ENCODE results near the gene DDX42. TPM values are rescaled to one million over a fixed set of nuclear protein-coding genes. Genes with fewer than 3 reads are reported as not detected.

The DDX42 gene
- total and polyA plus RNA-seq, 9 of the 15 experiments (the other 6 are each of a cell fraction or from before 2014, with no cell fraction given), result 16.5 to 149 (median 87.6) TPM

DNA sequence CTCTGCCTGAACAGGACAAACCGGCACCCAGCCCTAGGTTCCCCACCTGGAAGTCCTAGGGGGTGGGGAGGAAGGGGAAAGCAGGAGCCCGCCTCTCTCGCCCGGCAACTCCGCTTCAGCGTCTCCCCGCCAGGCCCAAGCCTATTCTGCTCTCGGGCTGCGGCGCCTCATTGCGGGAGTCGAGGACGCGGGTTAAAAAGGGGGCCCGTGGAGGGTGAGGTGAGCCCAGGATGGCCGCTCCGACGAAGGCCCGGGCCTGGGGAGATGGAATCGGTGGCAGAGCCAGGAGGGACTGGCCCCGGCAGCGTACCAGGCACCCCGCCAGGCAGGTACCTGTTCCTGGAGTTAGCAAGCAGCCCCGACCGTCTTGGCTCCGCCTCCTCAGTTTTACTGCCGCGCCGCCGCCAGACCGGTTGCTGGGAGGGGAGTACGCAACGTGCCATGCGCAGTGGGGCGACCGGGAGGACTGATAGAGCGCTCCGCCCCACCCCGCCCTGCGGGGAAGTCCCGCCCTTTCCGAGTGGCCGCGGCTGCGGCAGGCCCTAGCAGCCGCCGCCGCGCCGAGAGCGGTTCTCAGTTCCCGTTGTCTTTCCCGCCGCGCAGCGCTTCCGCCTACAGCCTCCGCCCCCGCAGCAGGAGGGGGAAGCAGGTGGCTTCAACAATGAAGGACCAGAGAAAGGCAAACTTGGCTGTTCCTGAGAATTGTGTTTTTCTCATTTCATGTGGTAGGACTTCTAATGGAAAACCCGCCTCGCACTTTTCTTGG is 32.4 kb upstream of the DDX42 start, which contains the start of gene STRADA (continued):
- TF ChIP-seq, protein P1, sequence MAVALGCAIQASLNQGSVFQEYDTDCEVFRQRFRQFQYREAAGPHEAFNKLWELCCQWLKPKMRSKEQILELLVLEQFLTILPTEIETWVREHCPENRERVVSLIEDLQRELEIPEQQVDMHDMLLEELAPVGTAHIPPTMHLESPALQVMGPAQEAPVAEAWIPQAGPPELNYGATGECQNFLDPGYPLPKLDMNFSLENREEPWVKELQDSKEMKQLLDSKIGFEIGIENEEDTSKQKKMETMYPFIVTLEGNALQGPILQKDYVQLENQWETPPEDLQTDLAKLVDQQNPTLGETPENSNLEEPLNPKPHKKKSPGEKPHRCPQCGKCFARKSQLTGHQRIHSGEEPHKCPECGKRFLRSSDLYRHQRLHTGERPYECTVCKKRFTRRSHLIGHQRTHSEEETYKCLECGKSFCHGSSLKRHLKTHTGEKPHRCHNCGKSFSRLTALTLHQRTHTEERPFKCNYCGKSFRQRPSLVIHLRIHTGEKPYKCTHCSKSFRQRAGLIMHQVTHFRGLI (CRISPR knock-in tag; IDR thresholded peaks at IDR 0.05), result no peak
- TF ChIP-seq SRSF1 (IDR thresholded peaks at IDR 0.05; ENCODE audit: low read depth, low read length) (no peak), ZEB2 (IDR thresholded peaks at IDR 0.05) (peak; percentile 61; the same call in 1 of the 2 replicates), ZC3H4 (CRISPR knock-in tag; IDR thresholded peaks at IDR 0.05; ENCODE audit: borderline replicate concordance) (no peak), DIDO1 (tag; IDR thresholded peaks at IDR 0.05; ENCODE audit: low read depth) (peak; percentile 44; the same call in 1 of the 2 replicates), CTBP1 (IDR thresholded peaks at IDR 0.05; ENCODE audit: borderline replicate concordance) (peak; percentile 74)
- TF ChIP-seq, protein P2, sequence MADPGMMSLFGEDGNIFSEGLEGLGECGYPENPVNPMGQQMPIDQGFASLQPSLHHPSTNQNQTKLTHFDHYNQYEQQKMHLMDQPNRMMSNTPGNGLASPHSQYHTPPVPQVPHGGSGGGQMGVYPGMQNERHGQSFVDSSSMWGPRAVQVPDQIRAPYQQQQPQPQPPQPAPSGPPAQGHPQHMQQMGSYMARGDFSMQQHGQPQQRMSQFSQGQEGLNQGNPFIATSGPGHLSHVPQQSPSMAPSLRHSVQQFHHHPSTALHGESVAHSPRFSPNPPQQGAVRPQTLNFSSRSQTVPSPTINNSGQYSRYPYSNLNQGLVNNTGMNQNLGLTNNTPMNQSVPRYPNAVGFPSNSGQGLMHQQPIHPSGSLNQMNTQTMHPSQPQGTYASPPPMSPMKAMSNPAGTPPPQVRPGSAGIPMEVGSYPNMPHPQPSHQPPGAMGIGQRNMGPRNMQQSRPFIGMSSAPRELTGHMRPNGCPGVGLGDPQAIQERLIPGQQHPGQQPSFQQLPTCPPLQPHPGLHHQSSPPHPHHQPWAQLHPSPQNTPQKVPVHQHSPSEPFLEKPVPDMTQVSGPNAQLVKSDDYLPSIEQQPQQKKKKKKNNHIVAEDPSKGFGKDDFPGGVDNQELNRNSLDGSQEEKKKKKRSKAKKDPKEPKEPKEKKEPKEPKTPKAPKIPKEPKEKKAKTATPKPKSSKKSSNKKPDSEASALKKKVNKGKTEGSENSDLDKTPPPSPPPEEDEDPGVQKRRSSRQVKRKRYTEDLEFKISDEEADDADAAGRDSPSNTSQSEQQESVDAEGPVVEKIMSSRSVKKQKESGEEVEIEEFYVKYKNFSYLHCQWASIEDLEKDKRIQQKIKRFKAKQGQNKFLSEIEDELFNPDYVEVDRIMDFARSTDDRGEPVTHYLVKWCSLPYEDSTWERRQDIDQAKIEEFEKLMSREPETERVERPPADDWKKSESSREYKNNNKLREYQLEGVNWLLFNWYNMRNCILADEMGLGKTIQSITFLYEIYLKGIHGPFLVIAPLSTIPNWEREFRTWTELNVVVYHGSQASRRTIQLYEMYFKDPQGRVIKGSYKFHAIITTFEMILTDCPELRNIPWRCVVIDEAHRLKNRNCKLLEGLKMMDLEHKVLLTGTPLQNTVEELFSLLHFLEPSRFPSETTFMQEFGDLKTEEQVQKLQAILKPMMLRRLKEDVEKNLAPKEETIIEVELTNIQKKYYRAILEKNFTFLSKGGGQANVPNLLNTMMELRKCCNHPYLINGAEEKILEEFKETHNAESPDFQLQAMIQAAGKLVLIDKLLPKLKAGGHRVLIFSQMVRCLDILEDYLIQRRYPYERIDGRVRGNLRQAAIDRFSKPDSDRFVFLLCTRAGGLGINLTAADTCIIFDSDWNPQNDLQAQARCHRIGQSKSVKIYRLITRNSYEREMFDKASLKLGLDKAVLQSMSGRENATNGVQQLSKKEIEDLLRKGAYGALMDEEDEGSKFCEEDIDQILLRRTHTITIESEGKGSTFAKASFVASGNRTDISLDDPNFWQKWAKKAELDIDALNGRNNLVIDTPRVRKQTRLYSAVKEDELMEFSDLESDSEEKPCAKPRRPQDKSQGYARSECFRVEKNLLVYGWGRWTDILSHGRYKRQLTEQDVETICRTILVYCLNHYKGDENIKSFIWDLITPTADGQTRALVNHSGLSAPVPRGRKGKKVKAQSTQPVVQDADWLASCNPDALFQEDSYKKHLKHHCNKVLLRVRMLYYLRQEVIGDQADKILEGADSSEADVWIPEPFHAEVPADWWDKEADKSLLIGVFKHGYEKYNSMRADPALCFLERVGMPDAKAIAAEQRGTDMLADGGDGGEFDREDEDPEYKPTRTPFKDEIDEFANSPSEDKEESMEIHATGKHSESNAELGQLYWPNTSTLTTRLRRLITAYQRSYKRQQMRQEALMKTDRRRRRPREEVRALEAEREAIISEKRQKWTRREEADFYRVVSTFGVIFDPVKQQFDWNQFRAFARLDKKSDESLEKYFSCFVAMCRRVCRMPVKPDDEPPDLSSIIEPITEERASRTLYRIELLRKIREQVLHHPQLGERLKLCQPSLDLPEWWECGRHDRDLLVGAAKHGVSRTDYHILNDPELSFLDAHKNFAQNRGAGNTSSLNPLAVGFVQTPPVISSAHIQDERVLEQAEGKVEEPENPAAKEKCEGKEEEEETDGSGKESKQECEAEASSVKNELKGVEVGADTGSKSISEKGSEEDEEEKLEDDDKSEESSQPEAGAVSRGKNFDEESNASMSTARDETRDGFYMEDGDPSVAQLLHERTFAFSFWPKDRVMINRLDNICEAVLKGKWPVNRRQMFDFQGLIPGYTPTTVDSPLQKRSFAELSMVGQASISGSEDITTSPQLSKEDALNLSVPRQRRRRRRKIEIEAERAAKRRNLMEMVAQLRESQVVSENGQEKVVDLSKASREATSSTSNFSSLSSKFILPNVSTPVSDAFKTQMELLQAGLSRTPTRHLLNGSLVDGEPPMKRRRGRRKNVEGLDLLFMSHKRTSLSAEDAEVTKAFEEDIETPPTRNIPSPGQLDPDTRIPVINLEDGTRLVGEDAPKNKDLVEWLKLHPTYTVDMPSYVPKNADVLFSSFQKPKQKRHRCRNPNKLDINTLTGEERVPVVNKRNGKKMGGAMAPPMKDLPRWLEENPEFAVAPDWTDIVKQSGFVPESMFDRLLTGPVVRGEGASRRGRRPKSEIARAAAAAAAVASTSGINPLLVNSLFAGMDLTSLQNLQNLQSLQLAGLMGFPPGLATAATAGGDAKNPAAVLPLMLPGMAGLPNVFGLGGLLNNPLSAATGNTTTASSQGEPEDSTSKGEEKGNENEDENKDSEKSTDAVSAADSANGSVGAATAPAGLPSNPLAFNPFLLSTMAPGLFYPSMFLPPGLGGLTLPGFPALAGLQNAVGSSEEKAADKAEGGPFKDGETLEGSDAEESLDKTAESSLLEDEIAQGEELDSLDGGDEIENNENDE (IDR thresholded peaks at IDR 0.05; ENCODE audit: low read depth, low read length), result no peak
- TF ChIP-seq, protein P3, sequence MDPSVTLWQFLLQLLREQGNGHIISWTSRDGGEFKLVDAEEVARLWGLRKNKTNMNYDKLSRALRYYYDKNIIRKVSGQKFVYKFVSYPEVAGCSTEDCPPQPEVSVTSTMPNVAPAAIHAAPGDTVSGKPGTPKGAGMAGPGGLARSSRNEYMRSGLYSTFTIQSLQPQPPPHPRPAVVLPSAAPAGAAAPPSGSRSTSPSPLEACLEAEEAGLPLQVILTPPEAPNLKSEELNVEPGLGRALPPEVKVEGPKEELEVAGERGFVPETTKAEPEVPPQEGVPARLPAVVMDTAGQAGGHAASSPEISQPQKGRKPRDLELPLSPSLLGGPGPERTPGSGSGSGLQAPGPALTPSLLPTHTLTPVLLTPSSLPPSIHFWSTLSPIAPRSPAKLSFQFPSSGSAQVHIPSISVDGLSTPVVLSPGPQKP (CRISPR knock-in tag; IDR thresholded peaks at IDR 0.05), result no peak
